ENCODE measurements around the gene SAPCD2. TPM values are rescaled to one million over a fixed set of nuclear protein-coding genes. Genes with fewer than 3 reads are reported as not detected.

SAPCD2 gene
- total and polyA plus RNA-seq, 2 of the 8 experiments (the other 6 are each of a cell fraction or from before 2014, with no cell fraction given) = 12.7 to 32.1 TPM

- TF ChIP-seq ATF2 (IDR thresholded peaks at IDR 0.05; ENCODE audit: low read length) = 0 out of 2 replicates have a peak, but pooled peaks have one; percentile 32
- TF ChIP-seq POLR2A (IDR thresholded peaks at IDR 0.05; ENCODE audit: control extremely low read depth in 1 of 2, low read depth in 2 of 2, low read length in 2 of 2) = no peak
- peak; percentile 42 to 64 for TF ChIP-seq RAD21 (IDR thresholded peaks at IDR 0.05 in 1 of 2, conservative IDR thresholded peaks at IDR 0.05 in 1 of 2; ENCODE audit: low read depth in 2 of 2, low read length in 2 of 2)
- no peak for TF ChIP-seq FOSL1 (IDR thresholded peaks at IDR 0.05; ENCODE audit: insufficient read depth, low read depth, low read length)
- TF ChIP-seq TEAD4 (IDR thresholded peaks at IDR 0.05; ENCODE audit: low read depth, low read length) = no peak
- TF ChIP-seq GABPA (IDR thresholded peaks at IDR 0.05; ENCODE audit: borderline replicate concordance, insufficient read depth, low read length) = peak; percentile 63; the same call in 1 of the 2 replicates
- TF ChIP-seq CREB1 (IDR thresholded peaks at IDR 0.05) = peak; percentile 43
- TF ChIP-seq KDM4A (IDR thresholded peaks at IDR 0.05; ENCODE audit: low read depth, low read length, severe bottlenecking) = no peak
- peak; percentile 10 for TF ChIP-seq ASH2L (IDR thresholded peaks at IDR 0.05; ENCODE audit: low read length)
- TF ChIP-seq EZH2 (IDR thresholded peaks at IDR 0.05; ENCODE audit: low read depth, low read length, severe bottlenecking) = peak; percentile 17
These were observed 41.1 kb downstream of the SAPCD2 start (continued) for GRCh38 chr9:137029058-137029936.
